ENCODE measurements around the gene KLHL29.

- TF ChIP-seq POLR2A (IDR thresholded peaks at IDR 0.05; ENCODE audit: low read depth, low read length) (no peak), POLR2AphosphoS5 (IDR thresholded peaks at IDR 0.05; ENCODE audit: low read depth, low read length) (no peak)
These were observed 1.6 kb downstream of the KLHL29 start for GRCh38 chr2:23386339-23387220.
